Body of pancreas (tissue), 4 donors: Measurements from ENCODE around the gene SPATA1.

Experiments used
- POLR2A ChIP-seq, 3 donors: fragments of 450-650 bp; IDR thresholded peaks; one replicate each; pipeline ENCODE4 v1.6.1; 2016; ENCODE audit warnings: antibody characterized with exemption in 3 of 3, mild to moderate bottlenecking in 2 of 3
- TF ChIP-seq, protein P1 (sequence below), 7 experiments: fragments of 450-650 bp in 4 of 7; fragments of 200-600 bp in 3 of 7; sonication (generic) in 3 of 7; IDR thresholded peaks; one replicate each; pipeline ENCODE4 v1.5.1; 2016 to 2019; ENCODE audit warnings: antibody characterized with exemption in 7 of 7

DNA sequence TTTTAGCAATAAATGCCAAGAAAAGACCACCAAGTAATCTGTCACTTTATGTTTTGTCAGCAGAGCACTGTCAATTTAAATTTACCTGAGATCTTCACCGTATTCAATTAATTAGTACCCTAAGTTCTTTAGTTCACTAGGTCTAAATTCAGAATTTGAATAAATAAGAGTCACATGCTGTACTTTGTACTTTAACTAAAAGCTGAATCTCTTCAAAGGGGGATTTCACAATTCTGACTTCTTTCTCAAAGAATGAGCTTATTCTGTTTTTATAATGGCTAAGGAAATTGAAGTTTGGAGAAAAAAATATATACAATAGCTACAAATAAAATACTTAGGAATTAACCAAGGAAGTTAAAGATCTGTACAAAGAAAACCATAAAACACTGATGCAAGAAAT lies 2.3 kb downstream of the SPATA1 start:
- TF ChIP-seq POLR2A (IDR thresholded peaks at IDR 0.05): no peak
- TF ChIP-seq, protein P1, sequence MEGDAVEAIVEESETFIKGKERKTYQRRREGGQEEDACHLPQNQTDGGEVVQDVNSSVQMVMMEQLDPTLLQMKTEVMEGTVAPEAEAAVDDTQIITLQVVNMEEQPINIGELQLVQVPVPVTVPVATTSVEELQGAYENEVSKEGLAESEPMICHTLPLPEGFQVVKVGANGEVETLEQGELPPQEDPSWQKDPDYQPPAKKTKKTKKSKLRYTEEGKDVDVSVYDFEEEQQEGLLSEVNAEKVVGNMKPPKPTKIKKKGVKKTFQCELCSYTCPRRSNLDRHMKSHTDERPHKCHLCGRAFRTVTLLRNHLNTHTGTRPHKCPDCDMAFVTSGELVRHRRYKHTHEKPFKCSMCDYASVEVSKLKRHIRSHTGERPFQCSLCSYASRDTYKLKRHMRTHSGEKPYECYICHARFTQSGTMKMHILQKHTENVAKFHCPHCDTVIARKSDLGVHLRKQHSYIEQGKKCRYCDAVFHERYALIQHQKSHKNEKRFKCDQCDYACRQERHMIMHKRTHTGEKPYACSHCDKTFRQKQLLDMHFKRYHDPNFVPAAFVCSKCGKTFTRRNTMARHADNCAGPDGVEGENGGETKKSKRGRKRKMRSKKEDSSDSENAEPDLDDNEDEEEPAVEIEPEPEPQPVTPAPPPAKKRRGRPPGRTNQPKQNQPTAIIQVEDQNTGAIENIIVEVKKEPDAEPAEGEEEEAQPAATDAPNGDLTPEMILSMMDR (IDR thresholded peaks at IDR 0.05): no peak
